OCI-LY7 (cell line): Measurements from ENCODE around the gene ITSN1. TPM values are rescaled to one million over a fixed set of nuclear protein-coding genes. Genes with fewer than 3 reads are reported as not detected.

ENCODE experiments used
- BruUV-seq: library from RNA; stranded (reverse); fragments of 400-500 nt; replicated peaks from 2 replicates; lab custom pipeline; 2021; lab: Mats Ljungman, UMichigan
- CTCF ChIA-PET: fragments of 300-600 bp; sonication (Branson Sonifier 250); formaldehyde crosslinking; loops from one replicate; lab custom pipeline; 2022; ENCODE audit warnings: antibody characterized with exemption; ENCODE audit not compliant: unreplicated experiment; lab: Charles Lee
- POLR2A ChIA-PET: fragments of 300-600 bp; sonication (Branson Sonifier 250); formaldehyde crosslinking; loops from one replicate; lab custom pipeline; 2022; ENCODE audit warnings: antibody characterized with exemption; lab: Charles Lee
- DNase-seq: peaks from one replicate; pipeline ENCODE4 v3.0.0-alpha.2; 2015; ENCODE audit warnings: low spot score
- H2AFZ ChIP-seq: fragments of 200-600 bp; sonication (generic), shearing (Covaris generic); 2 replicates; pipeline ENCODE4 v1.6.1; 2014; ENCODE audit warnings: mild to moderate bottlenecking, antibody characterized with exemption, low read length, moderate library complexity
- H3K27ac ChIP-seq: fragments of 200-600 bp; sonication (generic); 2 replicates; pipeline ENCODE4 v1.5.1; 2014; ENCODE audit warnings: mixed run types, low read depth, mild to moderate bottlenecking, moderate library complexity, low read length, inconsistent platforms; ENCODE audit not compliant: poor library complexity, severe bottlenecking
- H3K36me3 ChIP-seq: fragments of 200-600 bp; sonication (generic); 2 replicates; pipeline ENCODE4 v1.6.1; 2014; ENCODE audit warnings: mild to moderate bottlenecking, antibody characterized with exemption, low read length, moderate library complexity, mixed read lengths; ENCODE audit not compliant: insufficient read depth
- H3K4me1 ChIP-seq: fragments of 200-600 bp; sonication (generic); 2 replicates; pipeline ENCODE4 v1.5.1; 2014; ENCODE audit warnings: mild to moderate bottlenecking, low read length; ENCODE audit not compliant: insufficient read depth, poor library complexity, severe bottlenecking
- H3K4me2 ChIP-seq: fragments of 200-600 bp; sonication (generic); 2 replicates; pipeline ENCODE4 v1.6.1; 2014; ENCODE audit warnings: mild to moderate bottlenecking, low read length
- H3K4me3 ChIP-seq: fragments of 200-600 bp; sonication (generic); 2 replicates; pipeline ENCODE4 v1.5.1; 2014; ENCODE audit warnings: mild to moderate bottlenecking, low read depth, low read length; ENCODE audit not compliant: poor library complexity, severe bottlenecking
- H3K79me2 ChIP-seq: fragments of 200-600 bp; sonication (generic); 2 replicates; pipeline ENCODE4 v1.6.1; 2016; ENCODE audit warnings: low read depth, mild to moderate bottlenecking, low read length, moderate library complexity, mixed read lengths; ENCODE audit not compliant: insufficient read depth
- H3K9me2 ChIP-seq: fragments of 200-600 bp; sonication (generic); 2 replicates; pipeline ENCODE4 v1.6.1; 2016; ENCODE audit warnings: mild to moderate bottlenecking, low read length, mixed read lengths; ENCODE audit not compliant: insufficient read depth
- H3K9me3 ChIP-seq: fragments of 200-600 bp; sonication (generic); 2 replicates; pipeline ENCODE4 v1.6.1; 2014; ENCODE audit warnings: mild to moderate bottlenecking, mixed run types, low read length, mixed read lengths
- H4K20me1 ChIP-seq: fragments of 200-600 bp; sonication (generic); 2 replicates; pipeline ENCODE4 v1.6.1; 2014; ENCODE audit warnings: mild to moderate bottlenecking, antibody characterized with exemption, low read length, moderate library complexity, mixed read lengths; ENCODE audit not compliant: insufficient read depth
- EZH2phosphoT487 ChIP-seq: fragments of 200-600 bp; sonication (generic); IDR thresholded peaks from 2 replicates; pipeline ENCODE4 v1.6.1; 2018; ENCODE audit warnings: low read depth, borderline replicate concordance, mild to moderate bottlenecking, mixed run types, antibody characterized with exemption, low read length, moderate library complexity, mixed read lengths
- intact Hi-C: fragments of 100-400 bp; cut with micrococcal nuclease; formaldehyde crosslinking; loops from one replicate; pipeline ENCODE4 v1.10.0; 2022; ENCODE audit not compliant: unreplicated experiment
- total RNA-seq, 2 experiments: library from RNA; depleted of rRNA in 1 of 2; stranded (reverse); fragments of >200 nt in 1 of 2; shearing (Covaris generic) in 1 of 2; gene quantifications; 2 replicates each; pipeline ENCODE4 v1.2.3, GENCODE V29; 2014 to 2022
- TF ChIP-seq, protein P1 (sequence below): fragments of 200-600 bp; sonication (generic); conservative IDR thresholded peaks from 2 replicates; pipeline ENCODE4 v1.5.1; 2014; ENCODE audit warnings: mild to moderate bottlenecking, antibody characterized with exemption, low read length, moderate library complexity, mixed read lengths

ITSN1 gene
- total RNA-seq, 2 experiments from 2014 or later: 0.60 to 5.9 TPM

GRCh38 chr21:33696465-33696864 is 54.2 kb downstream of the ITSN1 start:
- DNase-seq: no peak
- Histone ChIP-seq H3K27ac (no peak overlapping the region), H3K4me3 (no peak overlapping the region), H3K9me3 (no peaks in the 10 kb centered on the region), H3K9me2 (no peaks in the 10 kb centered on the region), H3K36me3 (no peaks in the 10 kb centered on the region), H3K4me2 (no peak overlapping the region), H3K4me1 (no peaks in the 10 kb centered on the region), H2AFZ (no peak overlapping the region), H3K79me2 (no peaks in the 10 kb centered on the region), H4K20me1 (no peaks in the 10 kb centered on the region)
- ChIA-PET CTCF (no interaction called here), POLR2A (interaction anchor here (0.7 kb wide), 1 partner anchor 10 kb away, joined by 4 read pairs; no protein-coding TSS in a partner anchor)
- TF ChIP-seq, protein P1, sequence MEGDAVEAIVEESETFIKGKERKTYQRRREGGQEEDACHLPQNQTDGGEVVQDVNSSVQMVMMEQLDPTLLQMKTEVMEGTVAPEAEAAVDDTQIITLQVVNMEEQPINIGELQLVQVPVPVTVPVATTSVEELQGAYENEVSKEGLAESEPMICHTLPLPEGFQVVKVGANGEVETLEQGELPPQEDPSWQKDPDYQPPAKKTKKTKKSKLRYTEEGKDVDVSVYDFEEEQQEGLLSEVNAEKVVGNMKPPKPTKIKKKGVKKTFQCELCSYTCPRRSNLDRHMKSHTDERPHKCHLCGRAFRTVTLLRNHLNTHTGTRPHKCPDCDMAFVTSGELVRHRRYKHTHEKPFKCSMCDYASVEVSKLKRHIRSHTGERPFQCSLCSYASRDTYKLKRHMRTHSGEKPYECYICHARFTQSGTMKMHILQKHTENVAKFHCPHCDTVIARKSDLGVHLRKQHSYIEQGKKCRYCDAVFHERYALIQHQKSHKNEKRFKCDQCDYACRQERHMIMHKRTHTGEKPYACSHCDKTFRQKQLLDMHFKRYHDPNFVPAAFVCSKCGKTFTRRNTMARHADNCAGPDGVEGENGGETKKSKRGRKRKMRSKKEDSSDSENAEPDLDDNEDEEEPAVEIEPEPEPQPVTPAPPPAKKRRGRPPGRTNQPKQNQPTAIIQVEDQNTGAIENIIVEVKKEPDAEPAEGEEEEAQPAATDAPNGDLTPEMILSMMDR: no peak
- TF ChIP-seq EZH2phosphoT487: no peak
- no TSS peak for BruUV-seq
- intact Hi-C loops: no loop called here

DNA sequence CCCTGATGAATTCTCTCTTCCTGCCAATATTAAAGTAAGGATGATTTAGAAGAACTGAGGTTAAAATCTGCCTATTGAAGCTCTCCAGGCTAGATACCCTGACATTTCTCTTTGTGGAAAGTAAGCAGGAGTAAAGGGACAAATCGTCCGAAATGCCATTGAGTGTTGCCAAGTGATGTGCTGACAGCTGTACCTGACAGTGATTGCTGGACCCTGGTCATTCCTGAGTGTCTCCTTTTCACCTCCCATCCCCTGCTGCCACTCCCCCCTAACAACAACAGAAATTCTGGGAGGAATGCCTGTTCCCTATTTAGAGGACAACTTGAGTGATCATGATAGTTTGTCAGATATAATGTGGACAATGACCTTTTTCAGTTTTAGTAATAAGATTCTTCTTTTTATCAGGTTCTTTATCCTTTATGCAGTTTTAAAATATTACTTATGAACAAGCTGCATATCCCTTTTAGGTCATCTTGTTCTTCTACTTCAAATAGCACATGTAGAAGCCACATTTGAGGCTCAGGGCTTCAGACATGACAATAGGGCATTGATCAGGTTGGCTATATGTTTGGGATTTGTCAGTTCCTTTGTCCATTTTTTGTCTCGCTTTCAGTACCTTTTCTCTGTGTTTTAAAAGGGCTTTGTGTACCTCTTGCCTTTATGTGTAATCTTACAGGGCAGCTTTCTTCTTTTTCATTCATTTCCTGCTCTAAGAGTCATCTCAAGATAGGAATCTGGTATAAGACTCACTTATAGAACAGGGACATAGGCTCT is 56.0 kb downstream of the ITSN1 start:
- H3K36me3 ChIP-seq: no peaks in the 10 kb centered on the region
- no peaks in the 10 kb centered on the region for H3K9me3 ChIP-seq
- no TSS peak for BruUV-seq
- H3K27ac ChIP-seq: no peak overlapping the region
- H2AFZ ChIP-seq: no peak overlapping the region
- intact Hi-C loops: no loop called here
- no peaks in the 10 kb centered on the region for H3K4me1 ChIP-seq
- ChIA-PET POLR2A (no interaction called here), CTCF (no interaction called here)
- no peaks in the 10 kb centered on the region for H3K9me2 ChIP-seq
- no peak for TF ChIP-seq EZH2phosphoT487
- TF ChIP-seq, protein P1: no peak
- H3K4me2 ChIP-seq: no peak overlapping the region
- H3K79me2 ChIP-seq: no peaks in the 10 kb centered on the region
- H3K4me3 ChIP-seq: no peak overlapping the region
- DNase-seq: no peak
- H4K20me1 ChIP-seq: no peaks in the 10 kb centered on the region

DNA sequence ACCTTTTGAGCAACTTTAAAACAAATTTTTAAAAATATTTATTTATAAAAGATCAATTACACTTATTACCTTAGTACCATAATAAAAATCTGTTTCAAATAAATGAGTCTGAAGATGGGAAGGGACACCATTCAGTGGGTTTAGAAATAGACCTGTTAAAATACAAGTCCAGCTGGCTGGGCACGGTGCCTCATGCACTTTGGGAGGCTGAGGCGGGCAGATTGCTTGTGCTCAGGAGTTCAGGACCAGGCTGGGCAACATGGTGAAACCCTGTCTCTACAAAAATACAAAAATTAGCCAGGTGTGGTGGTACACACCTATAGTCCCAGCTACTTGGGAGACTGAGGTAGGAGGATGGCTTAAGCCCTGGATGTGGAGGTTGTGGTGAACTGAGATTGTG is 57.0 kb downstream of the ITSN1 start:
- POLR2A ChIA-PET: no interaction called here
- no TSS peak for BruUV-seq

More for the DNA sequence above, 57.0 kb downstream of the ITSN1 start:
- no peaks in the 10 kb centered on the region for H3K36me3 ChIP-seq
- no peaks in the 10 kb centered on the region for H3K9me3 ChIP-seq
- CTCF ChIA-PET: no interaction called here
- H4K20me1 ChIP-seq: no peaks in the 10 kb centered on the region
- no peaks in the 10 kb centered on the region for H3K9me2 ChIP-seq
- H3K79me2 ChIP-seq: no peaks in the 10 kb centered on the region
- no peak overlapping the region for H3K4me2 ChIP-seq
- intact Hi-C loops: no loop called here
- H2AFZ ChIP-seq: no peak overlapping the region
- no peak overlapping the region for H3K4me3 ChIP-seq
- TF ChIP-seq, protein P1: no peak
- TF ChIP-seq EZH2phosphoT487: no peak
- no peak for DNase-seq
- H3K4me1 ChIP-seq: no peaks in the 10 kb centered on the region
- no peak overlapping the region for H3K27ac ChIP-seq
